ENCODE results near the gene NAPSA.

NAPSA gene

GRCh38 chr19:50384685-50385535, 19.5 kb upstream of the NAPSA start:
- no peak for DNase-seq (ENCODE audit: low read depth in 2 of 2)

- DNase-seq (ENCODE audit: low read depth in 2 of 2) = peak; percentile 97
These were observed 18.6 kb upstream of the NAPSA start, which contains the start of gene POLD1 for GRCh38 chr19:50383852-50384684. Gene POLD1, plus strand, starts transcription at chr19:50384347. Its CDS starts 14,505 bp downstream, at chr19:50398852.

- DNase-seq (ENCODE audit: low read depth in 2 of 2) = no peak
These were observed 17.8 kb upstream of the NAPSA start for GRCh38 chr19:50383001-50383851.

- no peak for DNase-seq (ENCODE audit: low read depth in 2 of 2)
These were observed 16.7 kb upstream of the NAPSA start for GRCh38 chr19:50381881-50382729.

- DNase-seq (ENCODE audit: low read depth in 2 of 2) = no peak
These were observed 15.3 kb upstream of the NAPSA start for GRCh38 chr19:50380751-50381151.

GRCh38 chr19:50380137-50380536, 14.7 kb upstream of the NAPSA start:
- no peak for DNase-seq (ENCODE audit: low read depth in 2 of 2)

- DNase-seq (ENCODE audit: low read depth in 2 of 2) = no peak
These were observed 14.2 kb upstream of the NAPSA start for GRCh38 chr19:50379602-50380001.

GRCh38 chr19:50378863-50379236, 13.4 kb upstream of the NAPSA start:
- no peak for DNase-seq (ENCODE audit: low read depth in 2 of 2)

GRCh38 chr19:50378169-50378862, 12.9 kb upstream of the NAPSA start:
- DNase-seq (ENCODE audit: low read depth in 2 of 2) = no peak

- DNase-seq (ENCODE audit: low read depth in 2 of 2) = no peak
These were observed 12.1 kb upstream of the NAPSA start for GRCh38 chr19:50377517-50377916.

GRCh38 chr19:50377051-50377461, 11.6 kb upstream of the NAPSA start:
- DNase-seq (ENCODE audit: low read depth in 2 of 2) = no peak

GRCh38 chr19:50376166-50377050, 11.0 kb upstream of the NAPSA start, which contains the start of gene NR1H2:
Gene NR1H2, plus strand, starts transcription at chr19:50376457. Its CDS starts 1,149 bp downstream, at chr19:50377606.
- DNase-seq (ENCODE audit: low read depth in 2 of 2) = peak; percentile 85 to 88

- no peak for DNase-seq (ENCODE audit: low read depth in 2 of 2)
These were observed 6.6 kb upstream of the NAPSA start for GRCh38 chr19:50371914-50372475.

GRCh38 chr19:50368649-50369570, 3.5 kb upstream of the NAPSA start:
- DNase-seq (ENCODE audit: low read depth in 2 of 2) = peak in 1 of 2 donors; percentile 54

GRCh38 chr19:50362656-50363424, 2.6 kb downstream of the NAPSA start:
- no peak for DNase-seq (ENCODE audit: low read depth in 2 of 2)

- no peak for DNase-seq (ENCODE audit: low read depth in 2 of 2)
These were observed 3.4 kb downstream of the NAPSA start for GRCh38 chr19:50362030-50362412.

All from stimulated activated CD8-positive, alpha-beta memory T cell treated with anti-CD3 and anti-CD28 coated beads, Interleukin-15, amount 100 ng/mL, for 4 hours (primary cell).